GM23338 (cell line): ENCODE measurements around the gene TBCD. TPM values are rescaled to one million over a fixed set of nuclear protein-coding genes. Genes with fewer than 3 reads are reported as not detected.

Experiments used
- ATAC-seq: fragments of 200-7000 bp; cut with Tn5 transposase; 3 replicates; pipeline ENCODE4 v1.9.1; 2020
- DNase-seq: peaks from one replicate; pipeline ENCODE4 v3.0.0-alpha.2; 2015; ENCODE audit warnings: low spot score
- H2AFZ ChIP-seq: fragments of 200-600 bp; sonication (generic); 2 replicates; pipeline ENCODE4 v1.8.0; 2016; ENCODE audit warnings: antibody characterized with exemption, mild to moderate bottlenecking, moderate library complexity
- H3F3A ChIP-seq: fragments of 200-600 bp; sonication (generic); replicated peaks from 2 replicates; pipeline ENCODE4 v1.8.0; 2017; ENCODE audit warnings: antibody characterized with exemption, mixed run types, low read depth
- H3K27ac ChIP-seq: fragments of 200-600 bp; sonication (generic); 2 replicates; pipeline ENCODE4 v1.6.1; 2016; ENCODE audit warnings: low read depth
- H3K27me3 ChIP-seq: fragments of 200-600 bp; sonication (generic); 2 replicates; pipeline ENCODE4 v1.8.0; 2016; ENCODE audit warnings: mild to moderate bottlenecking, mixed run types, moderate library complexity; ENCODE audit not compliant: insufficient read depth
- H3K36me3 ChIP-seq: fragments of 200-600 bp; sonication (generic); 2 replicates; pipeline ENCODE4 v1.8.0; 2016; ENCODE audit warnings: mild to moderate bottlenecking; ENCODE audit not compliant: insufficient read depth
- H3K4me1 ChIP-seq: fragments of 200-600 bp; sonication (generic); 2 replicates; pipeline ENCODE4 v1.8.0; 2016; ENCODE audit warnings: mild to moderate bottlenecking, moderate library complexity; ENCODE audit not compliant: insufficient read depth
- H3K4me2 ChIP-seq: fragments of 200-600 bp; sonication (generic); 2 replicates; pipeline ENCODE4 v1.7.1; 2017; ENCODE audit warnings: mixed run types
- H3K4me3 ChIP-seq: fragments of 200-600 bp; sonication (generic); 2 replicates; pipeline ENCODE4 v1.6.1; 2016; ENCODE audit warnings: mixed run types
- H3K79me2 ChIP-seq: fragments of 200-600 bp; sonication (generic); replicated peaks from 2 replicates; pipeline ENCODE4 v1.8.0; 2017; ENCODE audit warnings: mild to moderate bottlenecking; ENCODE audit not compliant: insufficient read depth
- H3K9me2 ChIP-seq: fragments of 200-600 bp; sonication (generic); 2 replicates; pipeline ENCODE4 v1.8.0; 2017; ENCODE audit not compliant: insufficient read depth
- H4K20me1 ChIP-seq: fragments of 200-600 bp; sonication (generic); replicated peaks from 2 replicates; pipeline ENCODE4 v1.8.0; 2017; ENCODE audit warnings: mild to moderate bottlenecking; ENCODE audit not compliant: insufficient read depth
- H3K27ac Mint-ChIP-seq: 2 replicates; pipeline ENCODE4 v1.8.0; 2020; ENCODE audit warnings: inconsistent platforms, mild to moderate bottlenecking, moderate library complexity, mixed read lengths
- H3K27me3 Mint-ChIP-seq: 3 replicates; pipeline ENCODE4 v1.8.0; 2022; ENCODE audit warnings: low read depth, mild to moderate bottlenecking, moderate library complexity, mixed read lengths, inconsistent platforms; ENCODE audit not compliant: insufficient read depth, poor library complexity
- H3K36me3 Mint-ChIP-seq: 3 replicates; pipeline ENCODE4 v1.8.0; 2021; ENCODE audit warnings: low read depth, mild to moderate bottlenecking, inconsistent platforms, moderate library complexity, mixed read lengths
- H3K4me1 Mint-ChIP-seq: 3 replicates; pipeline ENCODE4 v1.8.0; 2020; ENCODE audit warnings: mild to moderate bottlenecking, inconsistent platforms, mixed read lengths
- H3K4me3 Mint-ChIP-seq: 3 replicates; pipeline ENCODE4 v1.8.0; 2021; ENCODE audit warnings: moderate library complexity, mild to moderate bottlenecking, inconsistent platforms, mixed read lengths
- H3K9me3 Mint-ChIP-seq: 3 replicates; pipeline ENCODE4 v1.8.0; 2020; ENCODE audit warnings: moderate library complexity, mild to moderate bottlenecking, inconsistent platforms, mixed read lengths
- CREB1 ChIP-seq: fragments of 250-450 bp; sonication (Bioruptor Pico); IDR thresholded peaks from 2 replicates; pipeline ENCODE4 v1.5.0; 2020; ENCODE audit warnings: low read depth, mild to moderate bottlenecking, moderate library complexity
- CTCF ChIP-seq, 2 experiments: fragments of 200-600 bp in 1 of 2; sonication (generic) in 1 of 2; conservative IDR thresholded peaks; 2 replicates each; pipeline versions ENCODE4 v1.5.1 to v1.6.1; 2016 to 2017; ENCODE audit warnings: antibody characterized with exemption in 2 of 2, low read depth in 2 of 2, mild to moderate bottlenecking in 2 of 2, moderate library complexity in 1 of 2
- ETS1 ChIP-seq: IDR thresholded peaks from 2 replicates; pipeline ENCODE4 v1.6.1; 2016; ENCODE audit warnings: antibody characterized with exemption
- EZH2 ChIP-seq: fragments of 200-600 bp; sonication (generic); IDR thresholded peaks from one replicate; pipeline ENCODE4 v1.8.0; 2017; ENCODE audit warnings: antibody characterized with exemption, mild to moderate bottlenecking, low read depth; ENCODE audit not compliant: unreplicated experiment
- EZH2phosphoT487 ChIP-seq: fragments of 200-600 bp; sonication (generic); IDR thresholded peaks from one replicate; pipeline ENCODE4 v1.8.1; 2018; ENCODE audit warnings: antibody characterized with exemption; ENCODE audit not compliant: unreplicated experiment
- JUNB ChIP-seq: IDR thresholded peaks from one replicate; pipeline ENCODE4 v1.6.1; 2016; ENCODE audit warnings: antibody characterized with exemption; ENCODE audit not compliant: unreplicated experiment
- NANOG ChIP-seq: IDR thresholded peaks from 2 replicates; pipeline ENCODE4 v1.6.1; 2016; ENCODE audit warnings: antibody characterized with exemption, borderline replicate concordance
- POLR2AphosphoS5 ChIP-seq: IDR thresholded peaks from 2 replicates; pipeline ENCODE4 v1.6.1; 2016; ENCODE audit warnings: antibody characterized with exemption, low read depth
- STAT1 ChIP-seq: IDR thresholded peaks from one replicate; pipeline ENCODE4 v1.6.1; 2016; ENCODE audit warnings: antibody characterized with exemption; ENCODE audit not compliant: unreplicated experiment
- ZNF114 ChIP-seq: fragments of 250-450 bp; sonication (Bioruptor Pico); IDR thresholded peaks from 2 replicates; pipeline ENCODE4 v1.5.0; 2020; ENCODE audit warnings: mild to moderate bottlenecking, moderate library complexity
- ZNF331 ChIP-seq: fragments of 250-450 bp; sonication (Bioruptor Pico); IDR thresholded peaks from 2 replicates; pipeline ENCODE4 v1.5.0; 2020; ENCODE audit warnings: low read depth, mild to moderate bottlenecking, moderate library complexity
- ZNF462 ChIP-seq: fragments of 250-450 bp; sonication (Bioruptor Pico); IDR thresholded peaks from 2 replicates; pipeline ENCODE4 v1.5.0; 2020; ENCODE audit warnings: mild to moderate bottlenecking, moderate library complexity
- polyA plus RNA-seq: library from polyadenylated mRNA; unstranded; fragments of >200 nt; fragmentation: Nextera tagmentation; extraction: Ambion mirVana; gene quantifications from 2 replicates; pipeline ENCODE4 v1.2.1, GENCODE V29; 2016
- total RNA-seq: library from RNA; depleted of rRNA; stranded (reverse); fragments of >200 nt; shearing (Covaris generic); gene quantifications from 2 replicates; pipeline ENCODE4 v1.2.3, GENCODE V29; 2014
- TF ChIP-seq, protein P1 (sequence below): IDR thresholded peaks from one replicate; pipeline ENCODE4 v1.6.1; 2018; ENCODE audit warnings: antibody characterized with exemption; ENCODE audit not compliant: unreplicated experiment

Gene TBCD
- total and polyA plus RNA-seq, 2 experiments from 2014 or later, result 75.0 to 116 TPM

GRCh38 chr17:82813299-82814051 lies 61.6 kb downstream of the TBCD start:
- H3K4me3 Mint-ChIP-seq, result no peak overlapping the region
- DNase-seq, result no peak
- Histone ChIP-seq H2AFZ (no peak overlapping the region), H3K27me3 (no peaks in the 10 kb centered on the region), H3K27ac (no peak overlapping the region; the same call in 1 of the 2 replicates), H3K79me2 (no peaks in the 10 kb centered on the region), H3K4me3 (no peak overlapping the region), H3K36me3 (peaks cover 19% of the 10 kb centered on the region; the same call in 1 of the 2 replicates), H3F3A (no peaks in the 10 kb centered on the region; the same call in 1 of the 2 replicates), H4K20me1 (peaks cover 4% of the 10 kb centered on the region), H3K4me2 (no peak overlapping the region), H3K9me2 (no peaks in the 10 kb centered on the region), H3K4me1 (no peaks in the 10 kb centered on the region)
- H3K9me3 Mint-ChIP-seq, result no peaks in the 10 kb centered on the region
- peaks cover 9% of the 10 kb centered on the region for H3K27me3 Mint-ChIP-seq
- H3K27ac Mint-ChIP-seq, result 0 out of 2 replicates have a peak overlapping the region, but pooled peaks have one; percentile 38
- ATAC-seq, result no peak
- peaks cover 74% of the 10 kb centered on the region for H3K36me3 Mint-ChIP-seq
- H3K4me1 Mint-ChIP-seq, result no peaks in the 10 kb centered on the region
- no peak for TF ChIP-seq ZNF331 (CRISPR knock-in tag)
- no peak for TF ChIP-seq NANOG
- no peak for TF ChIP-seq CREB1 (CRISPR knock-in tag)
- TF ChIP-seq ZNF462, result no peak
- no peak for TF ChIP-seq ZNF114
- no peak for TF ChIP-seq POLR2AphosphoS5
- TF ChIP-seq EZH2, result no peak
- TF ChIP-seq CTCF (conservative IDR thresholded peaks at IDR 0.05; ENCODE audit: low read depth in 2 of 2), result no peak
- no peak for TF ChIP-seq JUNB
- TF ChIP-seq, protein P1, sequence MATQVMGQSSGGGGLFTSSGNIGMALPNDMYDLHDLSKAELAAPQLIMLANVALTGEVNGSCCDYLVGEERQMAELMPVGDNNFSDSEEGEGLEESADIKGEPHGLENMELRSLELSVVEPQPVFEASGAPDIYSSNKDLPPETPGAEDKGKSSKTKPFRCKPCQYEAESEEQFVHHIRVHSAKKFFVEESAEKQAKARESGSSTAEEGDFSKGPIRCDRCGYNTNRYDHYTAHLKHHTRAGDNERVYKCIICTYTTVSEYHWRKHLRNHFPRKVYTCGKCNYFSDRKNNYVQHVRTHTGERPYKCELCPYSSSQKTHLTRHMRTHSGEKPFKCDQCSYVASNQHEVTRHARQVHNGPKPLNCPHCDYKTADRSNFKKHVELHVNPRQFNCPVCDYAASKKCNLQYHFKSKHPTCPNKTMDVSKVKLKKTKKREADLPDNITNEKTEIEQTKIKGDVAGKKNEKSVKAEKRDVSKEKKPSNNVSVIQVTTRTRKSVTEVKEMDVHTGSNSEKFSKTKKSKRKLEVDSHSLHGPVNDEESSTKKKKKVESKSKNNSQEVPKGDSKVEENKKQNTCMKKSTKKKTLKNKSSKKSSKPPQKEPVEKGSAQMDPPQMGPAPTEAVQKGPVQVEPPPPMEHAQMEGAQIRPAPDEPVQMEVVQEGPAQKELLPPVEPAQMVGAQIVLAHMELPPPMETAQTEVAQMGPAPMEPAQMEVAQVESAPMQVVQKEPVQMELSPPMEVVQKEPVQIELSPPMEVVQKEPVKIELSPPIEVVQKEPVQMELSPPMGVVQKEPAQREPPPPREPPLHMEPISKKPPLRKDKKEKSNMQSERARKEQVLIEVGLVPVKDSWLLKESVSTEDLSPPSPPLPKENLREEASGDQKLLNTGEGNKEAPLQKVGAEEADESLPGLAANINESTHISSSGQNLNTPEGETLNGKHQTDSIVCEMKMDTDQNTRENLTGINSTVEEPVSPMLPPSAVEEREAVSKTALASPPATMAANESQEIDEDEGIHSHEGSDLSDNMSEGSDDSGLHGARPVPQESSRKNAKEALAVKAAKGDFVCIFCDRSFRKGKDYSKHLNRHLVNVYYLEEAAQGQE, result no peak
- no peak for TF ChIP-seq EZH2phosphoT487
- TF ChIP-seq STAT1, result no peak
- TF ChIP-seq ETS1, result no peak
